Lower leg skin (tissue), 3 donors: ENCODE data around the gene FOXQ1.

Source experiments
- CTCF ChIP-seq, 3 donors: fragments of 450-650 bp; IDR thresholded peaks; one replicate each; pipeline ENCODE4 v1.5.1; 2016; ENCODE audit warnings: antibody characterized with exemption in 3 of 3, mild to moderate bottlenecking in 3 of 3, moderate library complexity in 2 of 3
- POLR2A ChIP-seq, 2 donors: fragments of 450-650 bp; IDR thresholded peaks; one replicate each; pipeline ENCODE4 v1.6.1; 2016 to 2017; ENCODE audit warnings: antibody characterized with exemption in 2 of 2, mild to moderate bottlenecking in 1 of 2, moderate library complexity in 1 of 2

GRCh38 chr6:1346558-1347091, 34.7 kb downstream of the FOXQ1 start:
- no peak for TF ChIP-seq CTCF (IDR thresholded peaks at IDR 0.05)
- no peak for TF ChIP-seq POLR2A (IDR thresholded peaks at IDR 0.05)
